ENCODE measurements around the gene GPT2. TPM values are rescaled to one million over a fixed set of nuclear protein-coding genes. Genes with fewer than 3 reads are reported as not detected.

GPT2 gene
- polyA plus RNA-seq, 3 donors = 0.98 to 1.5 (median 1.4) TPM

DNA sequence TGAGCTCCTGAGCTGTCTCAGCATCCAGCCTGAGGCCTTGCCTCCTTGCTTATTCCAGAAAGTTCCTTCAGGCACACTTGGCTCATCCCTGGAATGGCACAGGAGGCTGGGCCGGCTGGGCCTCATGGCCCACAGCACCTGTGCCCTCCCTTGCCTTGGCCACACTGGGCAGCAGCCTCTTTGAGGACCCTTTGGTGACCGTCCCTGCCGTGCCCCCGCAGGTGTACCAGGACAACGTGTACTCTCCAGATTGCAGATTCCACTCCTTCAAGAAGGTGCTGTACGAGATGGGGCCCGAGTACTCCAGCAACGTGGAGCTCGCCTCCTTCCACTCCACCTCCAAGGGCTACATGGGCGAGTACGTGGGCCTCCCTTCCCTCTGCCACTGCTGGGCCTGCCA, 34.2 kb downstream of the GPT2 start:
- Histone ChIP-seq H3K27me3 (ENCODE audit: control insufficient read depth in 2 of 2, insufficient read depth in 2 of 2, low read length in 2 of 2) (no peaks in the 10 kb centered on the region), H3K36me3 (replicated peaks in 1 of 2; ENCODE audit: control insufficient read depth in 1 of 2, insufficient read depth in 2 of 2, low read length in 2 of 2) (peaks cover 0 to 22% of the 10 kb centered on the region in 2 donors), H3K27ac (ENCODE audit: low read depth in 1 of 2, low read length in 2 of 2) (peak overlapping the region; percentile 6 to 43), H3K4me2 (replicated peaks; ENCODE audit: extremely low read depth, low read length, poor library complexity, severe bottlenecking) (no peak overlapping the region), H2AFZ (ENCODE audit: insufficient read depth, low read depth, low read length, poor library complexity, severe bottlenecking) (peak overlapping the region; percentile 25), H3K4me1 (ENCODE audit: control insufficient read depth in 1 of 2, insufficient read depth in 2 of 2, low read length in 2 of 2) (peaks cover 29 to 30% of the 10 kb centered on the region in 2 donors), H4K20me1 (ENCODE audit: insufficient read depth, low read length) (no peaks in the 10 kb centered on the region), H3K79me2 (ENCODE audit: insufficient read depth, low read length) (no peaks in the 10 kb centered on the region), H3K4me3 (replicated peaks in 1 of 3; ENCODE audit: low read depth in 2 of 3, low read length in 3 of 3) (no peak overlapping the region), H3K9ac (ENCODE audit: insufficient read depth, low read length, poor library complexity, severe bottlenecking) (no peak overlapping the region), H3K9me3 (replicated peaks in 1 of 2; ENCODE audit: control insufficient read depth in 1 of 2, insufficient read depth in 1 of 2, low read length in 2 of 2) (no peaks in the 10 kb centered on the region)
- Mint-ChIP-seq H3K27me3 (ENCODE audit: low read depth in 3 of 3) (peaks cover 0 to 1% (median 0%) of the 10 kb centered on the region in 3 donors), H3K4me3 (no peak overlapping the region), H3K27ac (peak overlapping the region in 2 of 7 donors; percentile 16 to 36), H3K4me1 (peaks cover 41% of the 10 kb centered on the region), H3K36me3 (peaks cover 15 to 38% of the 10 kb centered on the region in 2 donors), H3K9me3 (no peaks in the 10 kb centered on the region)
- WGBS (ENCODE audit: insufficient coverage) = 97% methylated on average over 9 of the region's 11 CpGs
- TF ChIP-seq, protein P1, sequence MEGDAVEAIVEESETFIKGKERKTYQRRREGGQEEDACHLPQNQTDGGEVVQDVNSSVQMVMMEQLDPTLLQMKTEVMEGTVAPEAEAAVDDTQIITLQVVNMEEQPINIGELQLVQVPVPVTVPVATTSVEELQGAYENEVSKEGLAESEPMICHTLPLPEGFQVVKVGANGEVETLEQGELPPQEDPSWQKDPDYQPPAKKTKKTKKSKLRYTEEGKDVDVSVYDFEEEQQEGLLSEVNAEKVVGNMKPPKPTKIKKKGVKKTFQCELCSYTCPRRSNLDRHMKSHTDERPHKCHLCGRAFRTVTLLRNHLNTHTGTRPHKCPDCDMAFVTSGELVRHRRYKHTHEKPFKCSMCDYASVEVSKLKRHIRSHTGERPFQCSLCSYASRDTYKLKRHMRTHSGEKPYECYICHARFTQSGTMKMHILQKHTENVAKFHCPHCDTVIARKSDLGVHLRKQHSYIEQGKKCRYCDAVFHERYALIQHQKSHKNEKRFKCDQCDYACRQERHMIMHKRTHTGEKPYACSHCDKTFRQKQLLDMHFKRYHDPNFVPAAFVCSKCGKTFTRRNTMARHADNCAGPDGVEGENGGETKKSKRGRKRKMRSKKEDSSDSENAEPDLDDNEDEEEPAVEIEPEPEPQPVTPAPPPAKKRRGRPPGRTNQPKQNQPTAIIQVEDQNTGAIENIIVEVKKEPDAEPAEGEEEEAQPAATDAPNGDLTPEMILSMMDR (IDR thresholded peaks at IDR 0.05) = no peak
- intact Hi-C loops (cut with micrococcal nuclease) = no loop called here
- DNase-seq = no peak

DNA sequence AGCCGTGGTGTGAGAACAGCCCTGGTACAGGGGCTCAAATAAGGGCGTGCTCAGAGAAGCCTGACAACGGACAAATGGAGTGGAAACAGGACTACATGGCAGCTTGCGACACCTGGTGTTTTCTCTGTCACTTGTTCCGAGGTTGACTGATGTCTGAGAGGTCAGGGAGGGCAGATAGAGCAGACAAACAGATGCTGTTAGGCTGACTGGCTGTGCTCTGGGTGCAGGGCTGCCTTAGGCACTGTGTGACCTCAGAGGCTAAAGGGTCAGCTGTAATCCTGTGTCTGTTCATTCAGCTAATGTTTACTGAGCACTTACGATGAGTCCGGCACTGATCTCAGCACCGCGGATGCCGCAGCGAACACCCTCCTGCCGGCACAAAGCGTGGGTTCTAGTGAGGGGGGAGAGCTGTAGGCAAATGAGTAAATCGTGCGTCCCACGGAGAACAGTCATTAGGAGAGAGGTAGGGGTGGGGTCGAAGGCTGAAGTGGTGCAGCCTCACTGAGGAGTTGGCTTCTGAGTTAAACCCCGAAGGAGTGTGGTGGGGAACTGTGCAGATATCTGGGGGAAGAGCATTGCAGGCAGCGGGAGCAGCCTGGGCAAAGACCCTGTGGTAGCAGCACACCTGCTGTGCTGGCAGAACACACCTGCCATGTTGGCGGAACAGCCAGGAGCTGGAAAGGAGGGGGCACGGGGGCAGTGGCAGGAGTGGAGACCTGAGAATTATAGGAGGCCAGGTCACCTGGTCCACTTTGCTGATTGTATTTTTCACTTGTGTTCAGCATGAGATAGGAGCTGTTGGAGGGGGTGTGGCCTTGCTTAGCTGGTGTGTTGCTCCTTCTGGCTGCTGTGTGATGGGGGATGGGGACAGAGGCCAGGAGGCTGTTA, 35.0 kb downstream of the GPT2 start:
- peak overlapping the region in 3 of 7 donors; percentile 5 to 40 (median 10) for H3K27ac Mint-ChIP-seq
- no peaks in the 10 kb centered on the region for H3K9me3 ChIP-seq (replicated peaks in 1 of 2; ENCODE audit: control insufficient read depth in 1 of 2, insufficient read depth in 1 of 2, low read length in 2 of 2)
- H3K79me2 ChIP-seq (ENCODE audit: insufficient read depth, low read length) = no peaks in the 10 kb centered on the region
- peak overlapping the region in 1 of 2 donors; percentile 32 for H3K4me3 Mint-ChIP-seq
- no peak for DNase-seq
- H3K4me2 ChIP-seq (replicated peaks; ENCODE audit: extremely low read depth, low read length, poor library complexity, severe bottlenecking) = no peak overlapping the region
- peaks cover 5 to 30% of the 10 kb centered on the region in 2 donors for H3K36me3 ChIP-seq (replicated peaks in 1 of 2; ENCODE audit: control insufficient read depth in 1 of 2, insufficient read depth in 2 of 2, low read length in 2 of 2)
- H2AFZ ChIP-seq (ENCODE audit: insufficient read depth, low read depth, low read length, poor library complexity, severe bottlenecking) = no peak overlapping the region
- peaks cover 41% of the 10 kb centered on the region for H3K4me1 Mint-ChIP-seq
- TF ChIP-seq, protein P1 (IDR thresholded peaks at IDR 0.05) = no peak
- no peak overlapping the region for H3K9ac ChIP-seq (ENCODE audit: insufficient read depth, low read length, poor library complexity, severe bottlenecking)
- peaks cover 29 to 30% of the 10 kb centered on the region in 2 donors for H3K4me1 ChIP-seq (ENCODE audit: control insufficient read depth in 1 of 2, insufficient read depth in 2 of 2, low read length in 2 of 2)
- H3K36me3 Mint-ChIP-seq = peaks cover 23 to 45% of the 10 kb centered on the region in 2 donors
- H3K27me3 Mint-ChIP-seq (ENCODE audit: low read depth in 3 of 3) = peaks cover 0 to 1% (median 0%) of the 10 kb centered on the region in 3 donors
- peak overlapping the region in 1 of 2 donors; percentile 43 for H3K27ac ChIP-seq (ENCODE audit: low read depth in 1 of 2, low read length in 2 of 2)
- intact Hi-C loops (cut with micrococcal nuclease) = no loop called here
- 93% methylated on average over 13 of the region's 21 CpGs for WGBS (ENCODE audit: insufficient coverage)
- no peaks in the 10 kb centered on the region for H4K20me1 ChIP-seq (ENCODE audit: insufficient read depth, low read length)
- H3K4me3 ChIP-seq (replicated peaks in 1 of 3; ENCODE audit: low read depth in 2 of 3, low read length in 3 of 3) = no peak overlapping the region
- no peaks in the 10 kb centered on the region for H3K27me3 ChIP-seq (ENCODE audit: control insufficient read depth in 2 of 2, insufficient read depth in 2 of 2, low read length in 2 of 2)
- no peaks in the 10 kb centered on the region for H3K9me3 Mint-ChIP-seq
